GM18499 (cell line): ENCODE measurements around the gene NPHS1.
"Not testable (repeated sequence)": the region's sequence is repeated elsewhere in the genome, so short reads cannot be mapped to it uniquely, and the experiment has no call there.

Experiments
- ATAC-seq: cut with Tn5 transposase; IDR thresholded peaks from one replicate; pipeline ENCODE4 v1.9.1; 2021; ENCODE audit warnings: moderate number of reproducible peaks; ENCODE audit not compliant: insufficient read depth, unreplicated experiment

The NPHS1 gene

DNA sequence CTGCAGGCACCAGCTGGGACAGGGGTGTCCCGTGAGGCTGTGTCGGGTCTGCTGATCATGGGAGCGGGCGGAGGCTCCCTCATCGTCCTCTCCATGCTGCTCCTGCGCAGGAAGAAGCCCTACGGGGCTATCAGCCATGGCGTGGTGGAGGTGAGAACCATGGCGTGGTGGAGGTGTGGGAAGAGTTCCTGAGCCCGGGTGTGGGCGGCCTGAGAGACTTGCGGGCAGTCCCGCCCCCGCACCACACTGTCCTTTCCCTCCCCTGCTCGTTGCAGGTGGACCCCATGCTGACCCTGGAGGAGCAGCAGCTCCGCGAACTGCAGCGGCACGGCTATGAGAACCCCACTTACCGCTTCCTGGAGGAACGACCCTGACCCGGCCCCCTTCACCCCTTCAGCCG, 26.8 kb upstream of the NPHS1 start:
- ATAC-seq: no peak

DNA sequence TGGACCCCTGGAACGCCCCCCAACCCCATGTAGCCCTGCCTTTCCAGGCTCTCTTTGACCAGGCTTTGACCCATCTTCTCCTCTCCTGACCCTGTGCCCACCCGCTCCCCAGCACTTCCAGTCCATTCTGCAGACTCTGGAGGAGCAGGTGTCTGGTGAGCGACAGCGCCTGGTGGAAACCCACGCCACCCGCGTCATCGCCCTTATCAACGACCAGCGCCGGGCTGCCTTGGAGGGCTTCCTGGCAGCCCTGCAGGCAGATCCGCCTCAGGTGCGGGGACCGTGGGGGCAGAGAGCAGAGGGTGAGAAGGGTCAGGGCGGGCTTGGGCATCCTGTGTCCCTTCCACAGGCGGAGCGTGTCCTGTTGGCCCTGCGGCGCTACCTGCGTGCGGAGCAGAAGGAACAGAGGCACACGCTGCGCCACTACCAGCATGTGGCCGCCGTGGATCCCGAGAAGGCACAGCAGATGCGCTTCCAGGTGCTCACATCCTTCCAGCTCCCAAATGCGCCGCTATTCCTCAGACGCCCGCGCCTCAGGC, 22.2 kb upstream of the NPHS1 start:
- ATAC-seq: no peak

DNA sequence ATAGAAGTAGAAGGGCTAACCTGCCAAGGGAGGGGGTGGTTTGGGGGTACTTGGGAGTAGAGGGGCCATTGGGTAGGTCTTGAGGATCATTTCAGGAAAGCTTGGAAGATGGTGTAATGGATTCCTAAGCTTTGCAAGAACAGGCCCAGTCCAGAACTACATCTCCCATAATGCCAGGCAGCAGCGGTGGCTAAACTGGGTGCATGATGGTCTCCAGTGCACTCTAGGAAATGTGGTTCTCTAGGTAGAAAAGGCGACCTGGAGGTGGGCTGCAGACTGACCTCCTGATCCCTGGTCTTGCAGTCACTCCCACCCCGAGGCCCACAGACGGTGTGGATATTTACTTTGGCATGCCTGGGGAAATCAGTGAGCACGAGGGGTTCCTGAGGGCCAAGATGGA, 19.9 kb upstream of the NPHS1 start:
- no peak for ATAC-seq

DNA sequence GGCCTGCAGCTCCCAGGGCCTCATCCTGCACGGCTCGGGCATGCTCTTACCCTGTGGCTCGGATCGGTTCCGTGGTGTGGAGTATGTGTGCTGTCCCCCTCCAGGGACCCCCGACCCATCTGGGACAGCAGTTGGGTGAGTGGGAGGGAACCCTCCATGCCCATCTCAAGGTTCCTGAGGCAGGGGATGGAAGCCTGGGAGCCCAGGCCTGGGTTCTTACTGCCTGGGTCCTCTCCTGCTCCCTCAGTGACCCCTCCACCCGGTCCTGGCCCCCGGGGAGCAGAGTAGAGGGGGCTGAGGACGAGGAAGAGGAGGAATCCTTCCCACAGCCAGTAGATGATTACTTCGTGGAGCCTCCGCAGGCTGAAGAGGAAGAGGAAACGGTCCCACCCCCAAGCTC, 19.3 kb upstream of the NPHS1 start:
- no peak for ATAC-seq

DNA sequence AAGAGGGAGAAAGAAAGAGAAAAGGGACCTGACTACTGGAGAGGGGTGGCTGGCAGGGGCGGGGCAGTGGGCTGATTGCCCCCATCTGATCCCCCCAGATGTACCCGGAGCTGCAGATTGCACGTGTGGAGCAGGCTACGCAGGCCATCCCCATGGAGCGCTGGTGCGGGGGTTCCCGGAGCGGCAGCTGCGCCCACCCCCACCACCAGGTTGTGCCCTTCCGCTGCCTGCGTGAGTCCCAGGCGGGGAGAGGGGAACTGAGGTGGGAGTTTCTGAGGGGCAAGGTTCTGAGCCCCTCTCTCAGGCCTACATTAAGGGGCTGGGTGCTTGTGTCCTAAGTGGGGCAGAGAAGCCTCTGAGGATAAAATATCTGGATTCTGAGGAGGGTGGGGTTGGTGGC, 18.5 kb upstream of the NPHS1 start:
- no peak for ATAC-seq

DNA sequence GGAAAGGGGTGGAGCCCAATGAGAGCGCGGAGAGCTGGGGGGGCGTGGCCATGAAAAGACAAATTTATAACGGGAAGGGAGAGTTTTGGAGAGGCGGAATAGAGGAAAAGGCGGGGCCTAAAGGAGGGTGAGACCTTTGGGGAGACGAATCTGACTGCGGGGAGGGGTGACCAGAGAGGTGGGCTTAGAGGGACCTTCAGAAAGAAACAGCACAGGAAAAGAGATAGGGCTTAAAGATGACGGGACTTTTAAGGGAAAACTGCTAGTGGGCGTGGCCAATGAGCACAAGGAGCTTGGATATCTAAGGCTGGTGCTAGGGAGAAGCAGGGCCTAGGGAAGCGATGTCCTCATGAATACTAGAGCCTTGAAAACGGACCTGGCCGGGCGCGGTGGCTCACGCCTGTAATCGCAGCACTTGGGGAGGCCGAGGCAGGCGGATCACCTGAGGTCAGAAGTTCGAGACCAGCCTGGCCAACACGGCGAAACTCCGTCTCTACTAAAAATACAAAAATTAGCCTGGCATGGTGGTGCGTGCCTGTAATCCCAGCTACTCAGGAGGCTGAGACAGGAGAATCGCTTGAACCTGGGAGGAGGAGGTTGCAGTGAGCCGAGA, 17.9 kb upstream of the NPHS1 start:
- not testable (repeated sequence) for ATAC-seq

DNA sequence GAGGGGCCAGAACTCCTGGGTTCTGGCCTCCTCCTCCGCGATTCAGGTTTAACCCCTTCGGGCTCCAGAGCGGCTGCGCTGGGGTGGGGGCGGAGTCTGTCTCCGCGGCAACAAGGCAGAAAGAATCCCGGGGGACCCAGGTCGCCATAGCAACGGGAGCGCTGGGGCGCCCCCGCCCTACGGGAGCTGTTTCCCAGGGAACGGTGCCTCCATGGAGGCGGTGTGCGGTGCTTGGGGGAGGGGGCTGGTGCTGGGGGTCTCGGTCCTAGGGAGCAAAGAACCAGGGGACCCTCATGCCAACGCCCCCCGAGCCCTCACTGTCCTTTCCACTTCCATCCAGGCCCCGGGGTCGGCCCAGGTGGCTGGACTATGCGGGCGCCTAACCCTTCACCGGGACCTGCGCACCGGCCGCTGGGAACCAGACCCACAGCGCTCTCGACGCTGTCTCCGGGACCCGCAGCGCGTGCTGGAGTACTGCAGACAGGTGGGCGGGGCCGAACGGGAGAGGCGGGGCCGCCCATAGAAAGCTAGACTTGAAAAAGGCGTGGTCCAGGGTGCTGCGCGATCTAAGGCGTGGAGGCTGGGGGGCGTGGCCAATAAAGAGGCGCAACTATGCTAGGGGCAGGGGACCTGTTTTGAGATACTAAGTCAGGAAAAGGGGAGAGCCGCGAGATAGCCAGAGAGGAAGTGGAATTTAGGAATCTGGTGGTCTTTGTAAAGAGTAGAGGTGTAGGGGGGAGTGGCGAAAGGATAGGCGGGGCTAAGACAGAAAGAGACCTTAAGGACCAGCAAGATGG, 17.2 kb upstream of the NPHS1 start:
- ATAC-seq: no peak

DNA sequence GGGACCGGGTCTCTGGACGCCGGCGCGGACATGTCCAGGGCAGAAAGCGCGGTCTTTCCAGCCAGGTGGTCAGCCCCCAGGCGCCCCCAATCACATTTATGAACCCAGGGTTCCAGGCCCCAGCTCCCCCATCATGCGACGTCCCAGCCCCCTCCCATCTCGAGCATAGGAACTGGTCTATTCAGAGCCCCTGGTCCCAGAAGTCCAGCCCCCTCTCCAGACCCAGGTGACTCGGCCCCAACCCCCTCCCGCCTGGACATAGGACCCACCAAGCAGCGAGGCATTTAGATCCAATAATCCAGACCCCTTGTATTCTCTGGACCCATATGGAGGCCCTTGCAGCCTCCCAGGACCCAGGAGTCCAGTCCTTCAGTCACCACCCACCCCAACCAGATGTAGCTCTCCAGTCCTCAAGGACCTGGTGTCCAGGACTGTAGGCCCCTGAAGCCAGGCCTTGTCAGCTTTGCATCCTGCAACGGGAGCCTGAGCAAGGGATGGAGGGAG, 16.6 kb upstream of the NPHS1 start:
- no peak for ATAC-seq

DNA sequence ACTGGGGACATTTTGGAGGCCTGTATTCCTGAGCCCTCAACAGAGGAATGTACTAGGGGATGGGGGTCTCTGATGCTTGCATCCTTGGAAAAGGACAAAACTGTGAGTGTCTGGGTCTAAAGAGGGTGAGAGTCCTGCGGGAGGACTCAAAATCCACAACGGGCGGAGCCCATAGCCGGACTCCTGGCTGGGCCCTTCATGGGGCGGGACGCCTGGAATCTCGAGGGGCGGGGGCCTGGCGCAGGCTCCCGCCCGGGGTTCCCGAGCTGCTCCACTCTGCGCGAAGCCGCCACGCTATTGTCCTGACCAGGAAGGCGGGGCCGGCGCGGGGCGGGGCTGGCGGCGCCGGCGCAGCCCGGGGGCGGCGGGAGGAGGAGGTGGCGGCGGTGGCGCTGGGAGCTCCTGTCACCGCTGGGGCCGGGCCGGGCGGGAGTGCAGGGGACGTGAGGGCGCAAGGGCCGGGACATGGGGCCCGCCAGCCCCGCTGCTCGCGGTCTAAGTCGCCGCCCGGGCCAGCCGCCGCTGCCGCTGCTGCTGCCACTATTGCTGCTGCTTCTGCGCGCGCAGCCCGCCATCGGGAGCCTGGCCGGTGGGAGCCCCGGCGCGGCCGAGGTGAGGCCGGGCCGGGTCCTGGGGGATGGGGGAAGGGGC, 16.0 kb upstream of the NPHS1 start, which contains the start of gene APLP1:
TSS of gene APLP1 (plus strand) at position 403 of the 651 bp plus-strand sequence. CDS start at position 466, 63 bp downstream.
- no peak for ATAC-seq

DNA sequence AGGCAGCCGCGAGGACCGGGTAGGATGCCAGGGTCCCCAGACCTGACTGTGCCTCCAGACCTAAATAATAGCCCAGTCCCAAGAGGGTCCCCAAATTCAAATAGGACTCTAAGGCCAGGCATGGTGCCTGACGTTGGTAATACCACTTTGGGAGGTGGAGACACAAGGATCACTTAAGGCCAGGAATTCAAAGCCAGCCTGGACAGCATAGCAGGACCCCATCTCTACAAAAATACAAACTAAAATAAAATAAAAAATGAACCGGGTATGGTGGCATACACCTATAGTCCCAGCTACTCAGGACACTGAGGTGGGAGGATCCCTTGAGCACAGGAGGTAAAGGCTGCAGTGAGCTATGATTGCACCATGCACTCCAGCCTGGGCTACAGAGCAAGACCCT, 10.7 kb upstream of the NPHS1 start:
- ATAC-seq: no peak

DNA sequence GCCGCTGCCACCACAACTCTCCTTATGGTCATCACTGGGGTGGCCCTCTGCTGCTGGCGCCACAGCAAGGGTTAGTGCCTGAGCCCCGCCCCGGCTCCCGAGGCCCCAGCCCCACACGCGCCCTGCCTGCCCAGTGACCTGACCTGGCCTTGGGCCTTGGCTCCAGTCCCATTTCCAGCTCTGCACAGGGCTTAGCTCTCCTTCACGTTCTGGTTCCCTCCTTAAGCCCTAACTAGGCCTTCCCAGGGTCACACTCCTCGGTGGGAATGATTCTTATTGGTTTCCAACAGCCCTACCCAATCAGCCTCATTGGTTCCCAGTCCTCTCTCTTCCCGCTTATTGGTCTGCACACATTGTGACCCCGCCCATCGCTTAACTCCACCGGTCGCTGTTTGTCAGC, 10.2 kb upstream of the NPHS1 start:
- ATAC-seq: no peak

DNA sequence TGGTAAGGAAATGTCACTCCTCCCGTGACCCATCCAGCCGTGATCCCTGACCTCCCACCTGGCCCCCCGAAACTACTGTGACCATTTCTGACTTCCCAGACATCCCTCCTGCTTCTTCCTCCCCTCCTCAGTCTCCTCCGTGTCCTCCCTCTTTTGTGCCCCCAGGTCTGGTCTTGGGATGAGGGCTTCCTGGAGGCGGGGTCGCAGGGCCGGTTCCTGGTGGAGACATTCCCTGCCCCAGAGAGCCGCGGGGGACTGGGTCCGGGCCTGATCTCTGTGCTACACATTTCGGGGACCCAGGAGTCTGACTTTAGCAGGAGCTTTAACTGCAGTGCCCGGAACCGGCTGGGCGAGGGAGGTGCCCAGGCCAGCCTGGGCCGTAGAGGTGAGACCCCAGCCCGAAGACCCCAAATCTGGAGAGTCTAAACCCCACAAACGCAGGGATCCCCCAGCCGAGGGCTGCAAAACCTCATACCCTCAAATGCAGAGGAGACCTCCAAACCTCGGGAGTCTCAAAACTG, 9.4 kb upstream of the NPHS1 start:
- no peak for ATAC-seq

DNA sequence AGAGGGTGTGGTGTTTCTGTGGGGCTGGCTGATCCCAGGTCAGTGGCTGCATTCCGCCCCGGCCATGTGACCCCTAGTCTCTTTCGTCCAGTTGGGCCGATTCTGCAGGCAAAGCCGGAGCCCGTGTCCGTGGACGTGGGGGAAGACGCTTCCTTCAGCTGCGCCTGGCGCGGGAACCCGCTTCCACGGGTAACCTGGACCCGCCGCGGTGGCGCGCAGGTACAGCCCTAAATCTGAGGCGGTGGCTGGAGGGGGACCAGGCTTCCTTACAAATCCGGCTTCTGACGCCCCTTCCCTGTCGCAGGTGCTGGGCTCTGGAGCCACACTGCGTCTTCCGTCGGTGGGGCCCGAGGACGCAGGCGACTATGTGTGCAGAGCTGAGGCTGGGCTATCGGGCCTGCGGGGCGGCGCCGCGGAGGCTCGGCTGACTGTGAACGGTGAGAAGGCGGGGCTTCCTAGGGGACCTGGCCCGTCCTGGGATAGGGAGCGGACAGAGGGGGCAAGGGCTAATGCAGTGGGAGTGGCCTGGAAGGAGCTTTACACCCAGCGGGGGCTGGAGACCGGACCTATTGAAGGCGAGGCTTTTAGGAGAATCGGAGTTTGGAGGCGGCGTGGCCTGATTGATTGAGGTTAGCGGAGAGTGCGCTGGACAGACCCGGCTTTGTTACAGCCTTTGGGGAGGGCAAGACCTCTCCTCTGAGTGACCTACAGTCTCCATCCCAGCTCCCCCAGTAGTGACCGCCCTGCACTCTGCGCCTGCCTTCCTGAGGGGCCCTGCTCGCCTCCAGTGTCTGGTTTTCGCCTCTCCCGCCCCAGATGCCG, 8.7 kb upstream of the NPHS1 start:
- ATAC-seq: no peak

DNA sequence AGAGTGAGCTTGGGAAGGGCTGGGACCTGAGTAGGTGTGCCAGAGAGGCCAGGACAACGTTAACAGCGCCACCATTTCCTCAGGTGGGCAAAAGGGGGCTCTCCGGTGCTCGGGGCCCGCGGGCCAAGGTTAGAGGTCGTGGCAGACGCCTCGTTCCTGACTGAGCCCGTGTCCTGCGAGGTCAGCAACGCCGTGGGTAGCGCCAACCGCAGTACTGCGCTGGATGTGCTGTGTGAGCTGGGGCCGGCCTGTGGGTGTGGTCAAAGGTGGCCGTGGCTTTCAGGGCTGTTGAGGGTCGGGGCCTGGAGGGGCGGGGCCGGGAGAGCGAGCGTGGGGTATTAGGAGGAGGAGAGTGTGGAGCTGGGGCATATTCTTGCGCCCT, 8.1 kb upstream of the NPHS1 start:
- ATAC-seq: no peak

DNA sequence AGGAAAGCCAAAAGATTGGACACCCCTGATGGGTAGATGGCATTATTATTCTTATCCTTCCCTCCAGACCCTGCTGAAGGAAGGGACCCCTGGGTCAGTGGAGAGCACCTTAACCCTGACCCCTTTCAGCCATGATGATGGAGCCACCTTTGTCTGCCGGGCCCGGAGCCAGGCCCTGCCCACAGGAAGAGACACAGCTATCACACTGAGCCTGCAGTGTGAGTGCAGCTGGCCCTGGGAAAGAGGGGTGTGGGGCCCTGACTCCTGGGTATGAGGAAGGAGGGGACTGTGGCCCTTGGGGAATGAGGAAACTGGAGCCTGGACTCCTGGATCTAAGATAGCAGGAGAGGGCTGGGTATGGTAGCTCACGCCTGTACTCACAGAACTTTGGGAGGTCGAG, 7.1 kb upstream of the NPHS1 start:
- no peak for ATAC-seq

DNA sequence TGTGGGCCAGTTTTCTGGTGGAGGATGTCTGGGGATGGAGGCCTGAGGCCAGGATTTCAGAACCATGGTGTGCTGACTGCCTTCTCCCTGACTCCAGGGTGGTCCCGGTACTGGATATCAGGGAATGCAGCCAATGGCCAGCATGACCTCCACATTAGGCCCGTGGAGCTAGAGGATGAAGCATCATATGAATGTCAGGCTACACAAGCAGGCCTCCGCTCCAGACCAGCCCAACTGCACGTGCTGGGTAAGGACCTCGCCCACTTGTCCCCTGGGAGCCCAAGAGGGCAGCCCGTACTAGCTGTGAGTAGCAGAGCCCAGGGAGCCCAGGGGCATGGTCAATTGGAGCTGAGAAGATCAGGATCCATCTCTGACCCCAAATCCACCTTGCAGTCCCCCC, 6.0 kb upstream of the NPHS1 start:
- no peak for ATAC-seq

DNA sequence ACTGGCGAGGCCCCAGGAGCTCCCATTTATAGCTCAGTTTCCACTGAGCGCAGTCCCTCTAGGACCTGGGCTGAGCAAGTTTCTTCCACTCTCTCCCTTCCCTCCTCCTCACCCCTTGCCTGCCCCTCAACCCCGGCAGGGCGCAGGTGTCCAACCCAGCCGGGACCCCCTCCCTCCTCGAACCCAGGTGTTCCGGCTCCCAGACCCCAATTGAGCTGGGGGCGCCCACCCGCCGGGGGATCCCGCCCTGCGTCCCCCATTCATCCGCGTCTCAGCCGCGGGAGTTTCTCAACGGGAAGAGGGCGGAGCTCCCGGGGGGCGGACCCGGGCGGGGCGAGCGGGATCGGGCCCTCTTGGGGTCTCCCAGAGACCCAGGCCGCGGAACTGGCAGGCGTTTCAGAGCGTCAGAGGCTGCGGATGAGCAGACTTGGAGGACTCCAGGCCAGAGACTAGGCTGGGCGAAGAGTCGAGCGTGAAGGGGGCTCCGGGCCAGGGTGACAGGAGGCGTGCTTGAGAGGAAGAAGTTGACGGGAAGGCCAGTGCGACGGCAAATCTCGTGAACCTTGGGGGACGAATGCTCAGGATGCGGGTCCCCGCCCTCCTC, 4.3 kb upstream of the NPHS1 start, which contains the start of gene KIRREL2:
TSS of gene KIRREL2 (plus strand) at position 366 of the 604 bp plus-strand sequence. CDS start at position 575, 209 bp downstream.
- ATAC-seq: no peak

DNA sequence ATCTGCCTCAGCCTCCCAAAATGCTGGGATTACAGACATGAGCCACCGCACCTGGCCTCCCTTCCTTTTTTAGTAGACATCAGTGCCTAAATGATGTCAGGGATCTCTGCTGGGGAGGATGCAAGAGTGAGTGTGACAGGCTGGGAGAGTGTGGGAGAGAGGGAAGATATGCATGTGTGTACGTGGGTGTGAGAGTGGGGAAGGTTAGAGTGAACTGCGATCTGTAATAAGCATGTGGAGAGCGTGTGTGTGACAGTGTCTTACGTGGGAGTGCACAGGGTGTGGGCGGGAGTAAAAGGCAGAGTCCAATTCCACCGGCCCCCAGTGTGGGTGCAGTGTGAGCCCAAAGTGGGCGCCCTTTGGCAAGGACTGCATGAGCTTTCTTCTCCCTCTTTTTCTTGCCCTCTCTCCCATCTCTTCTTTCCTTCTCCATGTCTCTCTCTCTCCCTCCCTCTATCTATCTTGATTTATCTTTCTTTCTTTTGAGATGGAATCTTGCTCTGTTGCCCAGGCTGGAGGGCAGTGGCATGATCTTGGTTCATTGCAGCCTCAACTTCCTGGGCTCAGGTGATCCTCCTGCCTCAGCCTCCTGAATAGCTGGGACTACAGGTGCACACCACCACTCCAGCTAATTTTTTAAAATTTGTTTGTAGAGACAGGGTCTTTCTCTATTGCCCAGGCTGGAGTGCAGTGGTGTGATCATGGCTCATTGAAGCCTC, 893 bp upstream of the NPHS1 start:
- ATAC-seq: no peak
